Activated T-cell treated with anti-CD3 and anti-CD28 coated beads for 48 hours (primary cell): Measurements from ENCODE around the gene TMEM245.
"Not testable (repeated sequence)": the region's sequence is repeated elsewhere in the genome, so short reads cannot be mapped to it uniquely, and the experiment has no call there.

Source experiments
- DNase-seq: peaks from one replicate; pipeline ENCODE4 v3.0.0-alpha.2; 2020; ENCODE audit warnings: low read depth

The TMEM245 gene

GRCh38 chr9:108991479-108991878 lies 128.3 kb downstream of the TMEM245 start:
- DNase-seq = no peak

GRCh38 chr9:108983885-108984284 lies 135.9 kb downstream of the TMEM245 start:
- no peak for DNase-seq

GRCh38 chr9:108980893-108981292 lies 138.9 kb downstream of the TMEM245 start:
- DNase-seq = no peak

- DNase-seq = no peak
Measured at GRCh38 chr9:108978205-108978604, 141.5 kb downstream of the TMEM245 start.

- no peak for DNase-seq
Measured at GRCh38 chr9:108973895-108974294, 145.9 kb downstream of the TMEM245 start.

GRCh38 chr9:108972626-108973209 lies 147.0 kb downstream of the TMEM245 start:
- no peak for DNase-seq

GRCh38 chr9:108972186-108972585 lies 147.6 kb downstream of the TMEM245 start:
- DNase-seq = no peak

- not testable (repeated sequence) for DNase-seq
Measured at GRCh38 chr9:108971392-108971791, 148.4 kb downstream of the TMEM245 start.

GRCh38 chr9:108967916-108968315 lies 151.8 kb downstream of the TMEM245 start:
- DNase-seq = no peak
